ENCODE results near the gene TTLL7.

GRCh38 chr1:83996191-83996590, 2.7 kb downstream of the TTLL7 start:
- TF ChIP-seq POLR2AphosphoS5 (IDR thresholded peaks at IDR 0.05) = no peak
- TF ChIP-seq, protein P1, sequence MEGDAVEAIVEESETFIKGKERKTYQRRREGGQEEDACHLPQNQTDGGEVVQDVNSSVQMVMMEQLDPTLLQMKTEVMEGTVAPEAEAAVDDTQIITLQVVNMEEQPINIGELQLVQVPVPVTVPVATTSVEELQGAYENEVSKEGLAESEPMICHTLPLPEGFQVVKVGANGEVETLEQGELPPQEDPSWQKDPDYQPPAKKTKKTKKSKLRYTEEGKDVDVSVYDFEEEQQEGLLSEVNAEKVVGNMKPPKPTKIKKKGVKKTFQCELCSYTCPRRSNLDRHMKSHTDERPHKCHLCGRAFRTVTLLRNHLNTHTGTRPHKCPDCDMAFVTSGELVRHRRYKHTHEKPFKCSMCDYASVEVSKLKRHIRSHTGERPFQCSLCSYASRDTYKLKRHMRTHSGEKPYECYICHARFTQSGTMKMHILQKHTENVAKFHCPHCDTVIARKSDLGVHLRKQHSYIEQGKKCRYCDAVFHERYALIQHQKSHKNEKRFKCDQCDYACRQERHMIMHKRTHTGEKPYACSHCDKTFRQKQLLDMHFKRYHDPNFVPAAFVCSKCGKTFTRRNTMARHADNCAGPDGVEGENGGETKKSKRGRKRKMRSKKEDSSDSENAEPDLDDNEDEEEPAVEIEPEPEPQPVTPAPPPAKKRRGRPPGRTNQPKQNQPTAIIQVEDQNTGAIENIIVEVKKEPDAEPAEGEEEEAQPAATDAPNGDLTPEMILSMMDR (IDR thresholded peaks at IDR 0.05) = no peak
